ENCODE measurements around the gene MAPK9.

Gene MAPK9

GRCh38 chr5:180291943-180292831, at the start of gene MAPK9:
MAPK9 (minus strand) TSS chr5:180292083; CDS start chr5:180280561, 11,522 bp downstream.
- peaks cover 25% of the 10 kb centered on the region for H3K4me1 ChIP-seq (ENCODE audit: insufficient read depth, low read length)
- no peaks in the 10 kb centered on the region for H3K27me3 ChIP-seq (ENCODE audit: control insufficient read depth in 1 of 2, insufficient read depth in 2 of 2, low read length in 2 of 2)
- peak within 1 kb of the TSS; percentile 76 for H3K27ac ChIP-seq (ENCODE audit: low read depth, low read length)
- H3K9me3 ChIP-seq (ENCODE audit: low read length): no peaks in the 10 kb centered on the region
- peak within 1 kb of the TSS; percentile 61 to 99 for H3K4me3 ChIP-seq (ENCODE audit: low read depth in 1 of 2, low read length in 2 of 2)
- peak within 1 kb of the TSS; percentile 24 for H3K9ac ChIP-seq (ENCODE audit: low read length)
- no peaks in the 10 kb centered on the region for H3K36me3 ChIP-seq (ENCODE audit: insufficient read depth, low read length)

- H3K27ac ChIP-seq (ENCODE audit: low read depth, low read length): no peak overlapping the region
- H3K9ac ChIP-seq (ENCODE audit: low read length): no peak overlapping the region
- no peaks in the 10 kb centered on the region for H3K9me3 ChIP-seq (ENCODE audit: low read length)
- H3K27me3 ChIP-seq (ENCODE audit: control insufficient read depth in 1 of 2, insufficient read depth in 2 of 2, low read length in 2 of 2): no peaks in the 10 kb centered on the region
- no peak overlapping the region for H3K4me3 ChIP-seq (ENCODE audit: low read depth in 1 of 2, low read length in 2 of 2)
- H3K4me1 ChIP-seq (ENCODE audit: insufficient read depth, low read length): peaks cover 18% of the 10 kb centered on the region
- H3K36me3 ChIP-seq (ENCODE audit: insufficient read depth, low read length): no peaks in the 10 kb centered on the region
These were observed 49.7 kb upstream of the MAPK9 start for GRCh38 chr5:180341595-180341994.

- H3K9ac ChIP-seq (ENCODE audit: low read length): no peak overlapping the region
- H3K4me3 ChIP-seq (ENCODE audit: low read depth in 1 of 2, low read length in 2 of 2): no peak overlapping the region
- H3K27ac ChIP-seq (ENCODE audit: low read depth, low read length): no peak overlapping the region
- H3K4me1 ChIP-seq (ENCODE audit: insufficient read depth, low read length): peaks cover 18% of the 10 kb centered on the region
- H3K36me3 ChIP-seq (ENCODE audit: insufficient read depth, low read length): peaks cover 1% of the 10 kb centered on the region
- no peaks in the 10 kb centered on the region for H3K27me3 ChIP-seq (ENCODE audit: control insufficient read depth in 1 of 2, insufficient read depth in 2 of 2, low read length in 2 of 2)
- H3K9me3 ChIP-seq (ENCODE audit: low read length): no peaks in the 10 kb centered on the region
These were observed 49.0 kb upstream of the MAPK9 start for GRCh38 chr5:180340856-180341255.

GRCh38 chr5:180339583-180340183, 47.8 kb upstream of the MAPK9 start:
- H3K27me3 ChIP-seq (ENCODE audit: control insufficient read depth in 1 of 2, insufficient read depth in 2 of 2, low read length in 2 of 2): no peaks in the 10 kb centered on the region
- H3K27ac ChIP-seq (ENCODE audit: low read depth, low read length): no peak overlapping the region
- H3K36me3 ChIP-seq (ENCODE audit: insufficient read depth, low read length): peaks cover 13% of the 10 kb centered on the region
- no peak overlapping the region for H3K4me3 ChIP-seq (ENCODE audit: low read depth in 1 of 2, low read length in 2 of 2)
- no peaks in the 10 kb centered on the region for H3K9me3 ChIP-seq (ENCODE audit: low read length)
- no peak overlapping the region for H3K9ac ChIP-seq (ENCODE audit: low read length)
- H3K4me1 ChIP-seq (ENCODE audit: insufficient read depth, low read length): peaks cover 15% of the 10 kb centered on the region

GRCh38 chr5:180338001-180338707, 46.3 kb upstream of the MAPK9 start:
- Histone ChIP-seq H3K27me3 (ENCODE audit: control insufficient read depth in 1 of 2, insufficient read depth in 2 of 2, low read length in 2 of 2) (no peaks in the 10 kb centered on the region), H3K27ac (ENCODE audit: low read depth, low read length) (no peak overlapping the region), H3K36me3 (ENCODE audit: insufficient read depth, low read length) (peaks cover 18% of the 10 kb centered on the region), H3K4me3 (ENCODE audit: low read depth in 1 of 2, low read length in 2 of 2) (no peak overlapping the region), H3K9me3 (ENCODE audit: low read length) (no peaks in the 10 kb centered on the region), H3K9ac (ENCODE audit: low read length) (no peak overlapping the region), H3K4me1 (ENCODE audit: insufficient read depth, low read length) (peaks cover 10% of the 10 kb centered on the region)

- H3K4me3 ChIP-seq (ENCODE audit: low read depth in 1 of 2, low read length in 2 of 2): no peak overlapping the region
- peaks cover 10% of the 10 kb centered on the region for H3K4me1 ChIP-seq (ENCODE audit: insufficient read depth, low read length)
These were observed 44.5 kb upstream of the MAPK9 start for GRCh38 chr5:180336234-180337020.

GRCh38 chr5:180335614-180336233, 43.8 kb upstream of the MAPK9 start:
- no peak overlapping the region for H3K27ac ChIP-seq (ENCODE audit: low read depth, low read length)
- peaks cover 10% of the 10 kb centered on the region for H3K4me1 ChIP-seq (ENCODE audit: insufficient read depth, low read length)
- peaks cover 18% of the 10 kb centered on the region for H3K36me3 ChIP-seq (ENCODE audit: insufficient read depth, low read length)
- no peak overlapping the region for H3K4me3 ChIP-seq (ENCODE audit: low read depth in 1 of 2, low read length in 2 of 2)
- H3K9me3 ChIP-seq (ENCODE audit: low read length): no peaks in the 10 kb centered on the region
- H3K9ac ChIP-seq (ENCODE audit: low read length): no peak overlapping the region
- H3K27me3 ChIP-seq (ENCODE audit: control insufficient read depth in 1 of 2, insufficient read depth in 2 of 2, low read length in 2 of 2): no peaks in the 10 kb centered on the region

More at GRCh38 chr5:180336234-180337020, 44.5 kb upstream of the MAPK9 start:
- Histone ChIP-seq H3K27me3 (ENCODE audit: control insufficient read depth in 1 of 2, insufficient read depth in 2 of 2, low read length in 2 of 2) (no peaks in the 10 kb centered on the region), H3K36me3 (ENCODE audit: insufficient read depth, low read length) (peaks cover 18% of the 10 kb centered on the region), H3K27ac (ENCODE audit: low read depth, low read length) (no peak overlapping the region), H3K9ac (ENCODE audit: low read length) (no peak overlapping the region), H3K9me3 (ENCODE audit: low read length) (no peaks in the 10 kb centered on the region)

GRCh38 chr5:180334751-180335613, 43.1 kb upstream of the MAPK9 start:
- peaks cover 18% of the 10 kb centered on the region for H3K36me3 ChIP-seq (ENCODE audit: insufficient read depth, low read length)
- H3K4me1 ChIP-seq (ENCODE audit: insufficient read depth, low read length): peaks cover 10% of the 10 kb centered on the region
- no peaks in the 10 kb centered on the region for H3K27me3 ChIP-seq (ENCODE audit: control insufficient read depth in 1 of 2, insufficient read depth in 2 of 2, low read length in 2 of 2)
- no peaks in the 10 kb centered on the region for H3K9me3 ChIP-seq (ENCODE audit: low read length)
- H3K4me3 ChIP-seq (ENCODE audit: low read depth in 1 of 2, low read length in 2 of 2): no peak overlapping the region
- H3K9ac ChIP-seq (ENCODE audit: low read length): no peak overlapping the region
- H3K27ac ChIP-seq (ENCODE audit: low read depth, low read length): no peak overlapping the region

GRCh38 chr5:180334176-180334575, 42.3 kb upstream of the MAPK9 start:
- no peak overlapping the region for H3K4me3 ChIP-seq (ENCODE audit: low read depth in 1 of 2, low read length in 2 of 2)

GRCh38 chr5:180333661-180334060, 41.8 kb upstream of the MAPK9 start:
- no peak overlapping the region for H3K9ac ChIP-seq (ENCODE audit: low read length)
- no peaks in the 10 kb centered on the region for H3K9me3 ChIP-seq (ENCODE audit: low read length)
- H3K4me3 ChIP-seq (ENCODE audit: low read depth in 1 of 2, low read length in 2 of 2): no peak overlapping the region
- H3K27ac ChIP-seq (ENCODE audit: low read depth, low read length): no peak overlapping the region
- no peaks in the 10 kb centered on the region for H3K27me3 ChIP-seq (ENCODE audit: control insufficient read depth in 1 of 2, insufficient read depth in 2 of 2, low read length in 2 of 2)
- H3K4me1 ChIP-seq (ENCODE audit: insufficient read depth, low read length): peaks cover 10% of the 10 kb centered on the region
- peaks cover 18% of the 10 kb centered on the region for H3K36me3 ChIP-seq (ENCODE audit: insufficient read depth, low read length)

More at GRCh38 chr5:180334176-180334575, 42.3 kb upstream of the MAPK9 start:
- Histone ChIP-seq H3K36me3 (ENCODE audit: insufficient read depth, low read length) (peaks cover 18% of the 10 kb centered on the region), H3K27ac (ENCODE audit: low read depth, low read length) (no peak overlapping the region), H3K9ac (ENCODE audit: low read length) (no peak overlapping the region), H3K9me3 (ENCODE audit: low read length) (no peaks in the 10 kb centered on the region), H3K27me3 (ENCODE audit: control insufficient read depth in 1 of 2, insufficient read depth in 2 of 2, low read length in 2 of 2) (no peaks in the 10 kb centered on the region), H3K4me1 (ENCODE audit: insufficient read depth, low read length) (peaks cover 10% of the 10 kb centered on the region)
